HG02938 (cell line): Measurements from ENCODE around the gene CTNNA1.

Source experiments
- ATAC-seq: cut with Tn5 transposase; IDR thresholded peaks from one replicate; pipeline ENCODE4 v1.9.1; 2021; ENCODE audit warnings: mild to moderate bottlenecking, moderate library complexity; ENCODE audit not compliant: unreplicated experiment

Gene CTNNA1

GRCh38 chr5:138956801-138957200, 203.6 kb downstream of the CTNNA1 start:
- no peak for ATAC-seq

DNA sequence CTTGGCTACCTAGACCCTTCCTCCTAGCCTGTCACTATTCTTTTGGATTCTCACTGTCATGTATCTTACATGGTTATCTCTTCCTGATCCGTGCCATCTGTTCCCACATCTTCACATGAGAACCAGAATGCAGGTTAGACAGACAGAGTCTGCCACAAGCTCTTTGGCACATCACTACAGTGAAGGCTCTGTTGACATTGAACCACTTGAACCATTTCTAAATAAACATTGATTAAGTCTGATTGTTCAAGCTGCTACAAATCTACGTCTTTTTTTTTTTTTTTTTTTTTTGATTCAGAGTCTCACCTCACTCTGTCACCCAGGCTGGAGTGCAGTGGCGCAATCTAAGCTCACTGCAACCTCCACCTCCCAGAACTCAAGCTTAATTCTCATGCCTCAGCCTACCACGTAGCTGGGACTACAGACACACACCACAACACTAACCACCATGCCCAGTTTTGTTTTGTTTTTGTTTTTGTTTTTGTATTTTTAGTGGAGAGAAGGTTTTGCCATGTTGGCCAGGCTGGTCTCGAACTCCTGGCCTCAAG, 207.0 kb downstream of the CTNNA1 start:
- no peak for ATAC-seq

GRCh38 chr5:138961221-138961620, 208.0 kb downstream of the CTNNA1 start:
- no peak for ATAC-seq

GRCh38 chr5:138961729-138962128, 208.5 kb downstream of the CTNNA1 start:
- no peak for ATAC-seq

DNA sequence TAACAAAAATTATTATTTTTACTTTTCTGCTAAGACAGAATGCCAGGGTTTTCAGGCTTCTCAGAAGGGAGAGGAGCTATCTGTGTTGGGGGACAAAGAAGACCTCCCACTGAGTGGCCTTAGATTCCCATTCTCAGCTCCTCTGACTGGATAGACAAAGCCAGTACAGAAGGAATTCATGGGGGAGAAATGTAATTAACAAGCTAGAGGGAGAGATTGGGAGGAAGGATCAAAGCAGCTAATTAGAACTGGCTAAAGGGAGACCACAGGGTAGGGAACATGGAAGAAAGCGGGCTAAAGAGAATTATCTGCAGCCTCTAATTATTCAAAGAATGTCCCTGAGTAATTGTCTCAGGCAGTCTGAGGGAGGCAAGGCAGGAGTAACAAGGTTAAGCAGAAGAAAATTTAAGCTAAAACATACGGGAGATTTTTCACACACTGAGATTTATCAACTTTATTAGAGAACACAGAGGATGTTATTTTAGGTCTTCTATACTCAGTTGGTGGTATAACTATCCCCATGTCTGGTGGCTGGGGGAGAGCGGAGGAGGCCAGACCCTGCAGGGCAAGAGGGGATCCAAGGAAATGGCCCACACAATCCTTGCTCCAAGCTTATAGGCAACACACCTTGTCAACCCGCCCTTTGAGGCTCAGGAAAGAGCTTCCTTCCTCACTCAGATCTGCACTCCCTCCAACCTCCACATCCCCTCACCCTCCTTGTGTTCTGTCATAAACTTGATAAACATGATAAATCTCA, 209.6 kb downstream of the CTNNA1 start:
- no peak for ATAC-seq

DNA sequence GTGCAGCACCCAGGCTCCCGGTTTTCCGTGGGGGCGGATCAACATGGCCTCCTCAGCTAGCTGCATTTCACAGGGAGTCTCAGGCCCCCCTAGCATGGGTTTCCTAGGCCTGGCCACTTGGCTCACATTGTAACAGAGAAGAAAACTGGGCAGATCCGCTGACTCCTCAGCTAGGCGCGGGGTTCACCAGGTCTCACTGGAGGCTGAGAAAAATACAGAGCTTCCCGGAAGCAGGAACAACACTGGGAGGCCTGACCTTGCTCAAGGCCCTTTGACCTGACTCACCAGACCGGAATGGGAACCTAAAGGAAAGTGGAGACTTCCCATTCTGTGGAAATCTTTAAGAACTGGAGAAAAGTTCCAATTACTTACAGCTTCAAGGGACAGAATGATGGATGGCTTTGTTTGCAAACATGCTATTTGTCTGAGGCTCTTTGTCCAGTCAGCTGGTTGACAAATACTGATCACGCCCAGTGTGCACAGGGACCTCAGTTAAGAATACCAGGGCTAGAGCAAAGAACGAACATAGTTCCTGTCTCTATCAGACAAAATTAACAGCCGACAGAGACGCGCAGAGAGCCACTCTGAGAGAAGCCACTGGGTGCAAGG, 210.6 kb downstream of the CTNNA1 start:
- ATAC-seq = no peak

DNA sequence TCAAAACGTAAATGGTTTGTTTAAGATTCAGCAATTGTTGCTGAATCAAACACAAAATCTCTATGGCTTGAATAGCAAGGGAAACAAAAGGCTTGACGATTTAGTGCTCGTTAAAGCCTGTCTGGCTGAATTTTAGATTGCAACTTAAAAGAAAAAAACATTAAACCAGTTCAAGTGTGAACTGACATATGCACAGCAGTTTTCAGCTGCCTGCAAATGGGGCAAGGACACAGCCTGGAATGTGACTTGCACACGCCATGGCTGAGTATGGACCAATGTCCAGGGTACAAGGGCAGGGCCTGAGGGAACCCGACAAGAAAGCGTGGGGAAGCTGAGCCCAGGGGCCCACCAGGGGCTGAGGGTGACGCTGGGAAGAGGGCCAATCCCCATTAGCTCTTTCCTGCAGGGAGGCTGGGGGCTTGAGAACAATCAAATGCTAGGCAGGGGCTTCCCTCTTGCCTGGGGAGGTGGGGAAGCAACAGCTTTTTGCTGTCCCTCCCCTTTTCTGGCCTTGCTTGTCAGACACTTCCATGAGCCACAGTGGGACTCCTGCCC, 211.5 kb downstream of the CTNNA1 start:
- ATAC-seq = no peak

- ATAC-seq = no peak
Measured at GRCh38 chr5:138965626-138966025, 212.4 kb downstream of the CTNNA1 start.

DNA sequence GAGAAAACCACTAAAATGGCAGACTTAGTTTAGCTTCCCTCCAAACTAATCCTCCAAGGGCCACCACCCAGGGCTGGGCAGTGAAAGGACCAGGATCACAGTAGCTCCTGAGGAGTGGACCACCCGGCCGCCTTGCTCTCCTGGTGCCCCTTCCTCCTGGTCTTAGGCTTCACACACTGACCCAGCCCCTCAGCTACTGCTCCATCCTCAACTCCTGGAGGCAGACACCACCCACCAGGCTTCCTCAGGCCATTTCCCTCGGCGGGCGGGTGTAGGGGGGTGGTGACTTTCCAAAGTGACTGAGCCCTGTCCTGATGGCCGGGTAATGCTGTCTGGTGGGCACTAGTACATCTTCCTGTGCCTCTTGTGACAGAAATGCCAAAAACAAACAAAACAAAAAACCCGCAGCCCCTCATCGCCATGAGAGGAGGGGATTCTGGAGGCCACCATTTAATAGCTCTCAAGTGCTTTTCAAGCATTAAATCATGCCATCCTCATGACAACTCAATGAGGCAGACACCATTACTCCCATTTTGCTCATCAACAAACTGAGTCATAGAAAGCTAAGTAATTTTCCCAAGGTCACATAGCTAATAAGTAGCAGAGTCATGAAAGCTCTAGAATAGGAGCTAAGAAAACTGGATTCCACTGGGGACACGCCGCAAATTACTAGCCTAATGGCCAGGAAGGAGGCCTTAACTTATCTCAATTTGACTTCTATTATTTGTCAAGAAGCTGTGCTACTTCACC, 213.2 kb downstream of the CTNNA1 start:
- ATAC-seq = no peak

DNA sequence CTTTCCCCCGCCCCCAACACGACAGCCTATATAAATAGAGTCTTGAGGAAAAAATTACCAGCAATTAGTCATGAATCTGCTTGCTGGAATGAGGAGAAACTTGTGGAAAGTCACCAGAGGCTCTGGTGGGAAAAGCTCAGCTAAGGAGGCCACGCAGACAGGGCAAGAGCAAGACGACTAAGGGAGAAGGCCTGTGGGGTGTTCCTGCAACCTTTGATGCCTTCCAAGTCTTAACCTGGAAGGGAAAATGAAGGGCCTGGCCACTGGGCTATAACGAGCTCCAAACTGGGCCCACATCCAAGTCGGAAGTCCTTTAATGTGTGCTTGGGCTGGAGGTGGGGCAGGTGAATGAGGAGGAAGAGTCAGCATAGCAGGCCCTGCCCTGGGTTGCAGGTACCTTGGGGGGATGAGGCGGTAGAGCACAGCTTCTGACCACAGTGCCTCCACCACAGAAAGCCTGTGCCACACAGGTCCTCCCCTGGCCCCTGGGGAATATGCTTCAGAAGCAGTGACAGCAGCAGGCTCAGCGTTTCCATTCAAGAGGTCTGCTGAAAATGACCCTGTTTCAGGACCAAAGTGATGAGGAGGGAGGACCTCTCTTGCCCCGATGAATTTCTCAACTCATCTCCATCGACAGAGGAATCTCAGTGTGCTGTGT, 214.7 kb downstream of the CTNNA1 start:
- no peak for ATAC-seq

- ATAC-seq = no peak
Measured at GRCh38 chr5:138968601-138969000, 215.4 kb downstream of the CTNNA1 start.

- no peak for ATAC-seq
Measured at GRCh38 chr5:138969323-138970002, 216.2 kb downstream of the CTNNA1 start.

DNA sequence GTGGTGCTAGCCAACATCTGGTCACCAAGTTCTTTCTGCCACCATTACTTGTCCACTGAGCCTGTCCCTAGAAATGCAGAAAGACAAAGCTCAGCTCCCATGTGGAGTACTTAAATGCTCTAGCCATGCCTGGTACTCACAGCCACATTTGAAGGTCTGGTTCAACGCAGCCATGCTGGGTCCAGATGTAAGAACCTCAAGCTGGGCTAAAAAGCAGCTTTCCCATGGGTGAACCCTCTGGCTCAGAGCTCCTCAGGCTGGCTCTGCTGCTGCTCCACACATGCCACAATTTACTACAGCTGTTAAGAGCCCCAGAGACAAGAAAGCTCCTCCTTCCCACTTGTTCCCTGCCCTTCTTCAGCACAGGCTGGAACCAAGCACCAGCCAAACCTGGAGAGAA, 219.0 kb downstream of the CTNNA1 start:
- ATAC-seq = no peak

GRCh38 chr5:138972836-138973235, 219.6 kb downstream of the CTNNA1 start:
- no peak for ATAC-seq

- ATAC-seq = no peak
Measured at GRCh38 chr5:138974227-138975063, 221.2 kb downstream of the CTNNA1 start.

DNA sequence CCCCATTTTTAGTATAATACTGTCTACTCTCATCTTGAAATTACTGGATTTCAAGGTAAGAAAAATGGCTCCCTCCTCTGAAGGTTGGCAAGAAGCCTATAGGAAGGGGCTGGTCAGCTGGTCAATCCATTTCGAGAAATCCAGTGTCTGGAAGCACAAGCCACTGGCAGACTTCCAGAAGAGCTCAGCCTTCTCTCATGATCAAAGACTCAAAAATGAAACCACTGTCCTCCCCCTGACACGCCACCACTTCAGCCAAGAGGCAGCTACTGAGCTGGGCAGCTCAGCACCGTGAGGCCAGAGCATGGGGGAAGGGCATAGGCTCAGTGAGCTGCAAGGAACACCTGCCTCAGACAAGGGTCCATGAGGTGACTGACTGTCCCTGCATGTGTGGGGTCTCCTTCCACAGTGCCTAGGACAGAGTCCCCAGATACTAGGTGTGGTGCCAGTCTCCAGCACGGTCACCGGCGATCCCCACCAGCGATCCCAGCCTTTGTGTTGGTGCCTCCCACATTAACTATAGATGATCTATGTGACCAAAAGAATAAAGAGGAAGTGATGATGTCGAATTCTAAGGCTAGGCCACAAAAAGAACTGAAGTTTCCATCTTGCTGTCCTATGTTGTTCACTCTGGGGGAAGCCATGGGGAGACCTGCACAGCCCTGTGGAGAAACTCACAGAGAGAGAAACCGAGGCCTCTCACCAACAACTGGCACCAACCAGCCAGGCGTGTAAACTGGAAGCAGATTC, 222.0 kb downstream of the CTNNA1 start:
- ATAC-seq = no peak

DNA sequence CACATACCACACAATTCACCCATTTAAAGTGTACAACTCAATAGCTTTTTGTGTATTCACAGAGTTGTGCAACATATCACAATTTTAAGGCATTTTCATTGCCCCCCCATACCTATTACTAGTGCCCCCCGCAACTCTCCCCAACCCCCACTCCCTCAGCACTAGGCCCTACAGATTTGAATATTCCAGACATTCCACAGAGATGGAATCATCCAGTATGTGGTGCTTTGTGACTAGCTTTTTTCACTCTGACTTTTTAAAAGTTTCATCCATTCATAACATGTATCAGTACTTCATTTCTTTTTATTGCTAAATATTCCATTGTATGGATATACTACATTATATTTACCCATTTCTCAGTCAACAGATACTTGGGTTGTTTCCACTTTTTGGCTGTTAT, 224.9 kb downstream of the CTNNA1 start:
- no peak for ATAC-seq

- ATAC-seq = no peak
Measured at GRCh38 chr5:138978581-138978980, 225.4 kb downstream of the CTNNA1 start.
